ENCODE measurements around the gene CCM2. TPM values are rescaled to one million over a fixed set of nuclear protein-coding genes. Genes with fewer than 3 reads are reported as not detected.

The CCM2 gene
- total and polyA plus RNA-seq, 2 of the 8 experiments (the other 6 are each of a cell fraction or from before 2014, with no cell fraction given) = 31.6 to 41.2 TPM

GRCh38 chr7:45106820-45107219, 106.8 kb downstream of the CCM2 start (continued):
- TF ChIP-seq MAX (IDR thresholded peaks at IDR 0.05) = no peak

All from H1 (cell line).